Ramos (cell line): ENCODE data around the gene TMTC1.
"Not testable (repeated sequence)": the region's sequence is repeated elsewhere in the genome, so short reads cannot be mapped to it uniquely, and the experiment has no call there.

ENCODE experiments used
- in situ Hi-C: fragments of 300-500 bp; cut with MboI; formaldehyde crosslinking; loops from one replicate; pipeline ENCODE4 v1.14.3; 2022; ENCODE audit warnings: low sequenced_read_pairs; ENCODE audit not compliant: unreplicated experiment

Gene TMTC1

DNA sequence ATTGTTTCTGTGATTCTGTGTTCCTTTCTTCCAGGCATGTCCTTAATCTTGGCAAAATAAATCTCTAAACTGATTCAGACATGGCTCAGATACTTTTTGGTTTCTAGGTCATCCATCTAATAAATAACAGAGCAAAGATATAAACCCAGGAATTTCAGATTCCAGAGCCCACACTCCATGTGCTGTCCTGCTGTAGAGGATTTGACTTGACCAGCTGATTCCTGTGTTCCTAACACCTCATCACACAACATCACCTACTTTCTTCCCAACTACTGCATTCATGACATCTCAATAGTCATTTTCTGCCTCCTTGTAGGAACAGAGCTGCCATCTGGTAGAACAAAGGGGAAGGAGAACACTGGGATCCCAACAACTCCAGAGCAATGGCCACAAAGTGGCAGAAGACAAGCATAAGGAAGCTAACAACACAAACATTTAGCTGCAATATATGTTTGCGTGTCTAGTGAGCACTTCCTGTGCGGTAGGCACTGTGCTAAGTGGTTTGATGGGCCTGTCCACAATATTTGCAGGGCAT is 194.4 kb downstream of the TMTC1 start:
- in situ Hi-C loops: no loop called here

DNA sequence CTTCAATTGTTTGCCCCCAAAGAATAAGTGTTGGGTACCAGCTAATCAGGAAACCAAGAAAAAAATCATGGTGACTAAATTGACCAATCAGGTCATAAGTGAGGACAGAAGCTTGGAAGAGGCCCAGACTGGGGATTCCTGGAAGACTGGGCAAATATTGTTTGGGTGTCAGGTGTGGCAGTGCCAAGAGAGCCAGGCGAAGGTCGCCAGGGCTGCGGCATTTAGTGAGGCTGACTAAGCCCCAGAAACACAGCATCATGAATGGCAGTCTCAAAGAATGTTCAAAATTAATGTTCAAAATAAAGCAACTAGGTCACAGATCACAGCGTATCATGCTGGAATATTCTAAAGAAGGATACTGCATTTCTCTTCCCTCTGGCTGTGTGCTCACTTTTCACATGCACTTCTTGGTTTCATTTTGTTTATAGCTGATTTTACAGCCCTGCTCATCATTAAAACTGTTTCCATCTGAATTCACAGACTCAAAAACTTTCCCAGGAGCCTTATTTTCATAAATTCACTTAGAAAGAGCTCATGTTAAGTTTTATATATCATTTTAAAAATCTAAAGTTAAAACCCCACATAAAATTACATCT is 201.0 kb downstream of the TMTC1 start:
- in situ Hi-C loops: no loop called here

DNA sequence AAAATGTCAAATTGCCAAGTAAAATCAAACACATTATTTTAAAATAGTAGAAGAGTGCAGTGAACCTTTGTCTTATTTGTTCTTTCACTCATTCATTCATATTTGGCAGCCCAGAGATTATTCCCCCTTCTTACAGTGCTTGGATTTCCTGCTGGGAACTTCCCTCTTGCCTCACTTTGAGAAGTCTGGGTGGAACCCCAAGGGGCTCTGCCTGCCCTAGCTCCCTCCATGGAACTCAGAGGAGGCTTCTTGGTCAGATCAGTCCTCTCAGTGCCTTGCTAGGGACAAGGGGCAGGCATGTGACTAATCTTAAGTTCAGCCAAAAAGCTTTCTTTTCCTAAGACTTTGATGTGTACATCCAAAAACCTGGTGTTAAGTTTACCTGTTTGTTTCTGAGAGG is 201.6 kb downstream of the TMTC1 start:
- in situ Hi-C loops: no loop called here

DNA sequence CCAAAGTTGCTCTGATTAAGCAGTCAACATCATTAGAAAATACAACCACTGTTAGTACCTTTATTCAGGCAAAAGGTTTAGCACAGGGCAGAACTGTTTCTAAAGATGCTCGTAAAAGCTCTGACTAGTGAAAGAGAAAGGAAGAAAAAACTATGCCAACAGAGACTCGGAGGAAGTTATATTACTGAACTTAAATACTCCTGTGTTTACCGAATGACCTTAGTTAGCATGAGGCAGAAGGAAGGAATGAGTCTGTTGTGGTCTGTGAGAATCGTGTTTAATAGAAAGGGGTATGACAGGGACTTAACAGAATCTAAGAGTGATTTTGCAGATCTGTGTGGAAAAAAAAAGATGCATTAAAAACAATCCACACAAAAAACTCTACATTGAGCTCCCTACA is 202.1 kb downstream of the TMTC1 start:
- in situ Hi-C loops: no loop called here

DNA sequence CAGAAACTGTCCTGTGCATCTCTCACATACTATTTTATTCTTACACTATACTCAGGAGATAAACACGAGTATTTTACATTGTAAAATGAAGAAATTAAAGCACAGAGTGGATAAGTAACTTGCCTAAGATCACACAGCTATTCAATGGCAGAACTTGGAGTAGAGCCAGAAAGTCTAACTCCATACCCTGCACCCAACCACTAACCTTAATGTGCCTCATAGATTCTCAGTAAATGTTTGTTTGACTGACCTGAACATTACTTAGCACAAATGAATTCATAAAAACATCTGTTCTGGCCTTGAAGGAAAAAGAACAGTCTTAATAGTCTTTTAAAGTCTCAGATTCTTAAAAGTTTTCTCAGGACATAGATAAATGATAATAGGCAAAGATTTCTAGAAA is 202.8 kb downstream of the TMTC1 start:
- in situ Hi-C loops: no loop called here

DNA sequence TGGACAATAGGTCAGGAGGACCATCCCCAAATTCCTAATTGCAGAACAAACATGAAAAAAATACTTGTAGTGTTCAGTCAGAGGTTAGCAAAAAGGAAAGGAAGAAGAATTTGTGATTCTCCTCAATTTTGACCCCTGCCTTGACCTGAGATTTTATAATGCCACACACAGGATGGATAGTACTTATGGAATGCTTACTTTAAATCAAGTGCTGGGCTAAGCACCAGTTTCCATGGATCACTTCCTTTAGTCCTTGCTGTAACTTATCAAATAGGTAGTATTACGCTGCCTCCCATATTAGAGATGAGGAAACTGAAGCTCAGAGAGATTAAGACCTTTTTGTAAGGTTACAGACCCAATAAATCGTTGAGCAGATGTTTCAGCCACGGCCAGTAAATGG is 205.0 kb downstream of the TMTC1 start:
- in situ Hi-C loops: no loop called here

DNA sequence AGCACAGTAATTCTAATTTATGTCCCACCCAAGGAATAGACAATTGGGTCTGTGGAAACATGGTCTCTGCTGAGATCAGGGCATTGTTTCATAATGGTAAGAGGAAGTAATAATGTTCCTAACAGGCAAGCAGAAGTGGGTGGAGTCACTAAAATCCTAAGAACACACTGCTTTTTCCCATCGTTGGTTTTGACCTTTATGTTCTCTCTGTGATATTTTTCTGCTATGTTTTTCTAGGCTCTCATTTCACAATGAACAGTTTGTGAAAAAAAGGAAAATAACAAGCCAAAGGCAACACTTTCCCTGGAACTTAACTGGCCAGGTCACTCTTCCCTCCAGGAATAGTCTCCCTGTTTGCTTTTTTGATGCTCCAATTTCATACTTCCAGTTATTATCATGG is 205.7 kb downstream of the TMTC1 start:
- in situ Hi-C loops: no loop called here

DNA sequence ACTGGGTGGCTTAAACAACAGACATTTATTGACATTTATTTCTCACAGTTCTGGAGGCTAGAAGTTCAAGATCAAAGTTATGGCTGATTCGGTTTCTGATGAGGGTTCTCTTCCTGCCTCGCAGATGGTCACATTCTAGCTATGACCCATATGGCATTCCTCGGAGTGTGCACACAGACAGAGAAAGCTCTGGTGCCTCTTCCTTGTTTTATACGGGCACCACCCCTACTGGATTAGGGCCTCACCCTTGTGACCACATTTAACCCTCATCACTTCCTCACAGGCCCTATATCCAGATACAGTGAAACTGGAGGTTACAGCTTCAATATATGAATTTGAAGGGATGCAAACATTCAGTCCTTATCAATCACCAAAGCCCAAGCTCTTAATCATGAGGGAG is 209.2 kb downstream of the TMTC1 start:
- in situ Hi-C loops: no loop called here

DNA sequence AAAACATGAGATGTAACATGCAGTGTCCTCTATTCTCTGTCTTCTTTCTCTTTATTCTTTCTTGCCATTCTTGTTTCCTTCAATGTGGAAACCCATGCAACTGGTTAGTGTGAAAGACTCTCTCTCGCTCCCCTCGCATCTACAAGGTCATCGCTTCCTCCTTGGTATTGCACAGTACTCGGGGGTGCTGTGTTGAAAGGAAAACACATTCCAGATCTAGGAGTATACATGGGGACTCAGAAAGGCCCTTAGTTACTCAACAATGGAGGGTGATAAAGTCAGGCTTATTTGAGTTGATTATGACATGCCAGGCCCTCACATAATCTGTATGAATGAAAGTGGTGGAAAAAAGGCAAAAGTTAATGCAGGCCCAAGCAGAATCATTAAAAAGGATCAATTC is 210.8 kb downstream of the TMTC1 start:
- in situ Hi-C loops: no loop called here

DNA sequence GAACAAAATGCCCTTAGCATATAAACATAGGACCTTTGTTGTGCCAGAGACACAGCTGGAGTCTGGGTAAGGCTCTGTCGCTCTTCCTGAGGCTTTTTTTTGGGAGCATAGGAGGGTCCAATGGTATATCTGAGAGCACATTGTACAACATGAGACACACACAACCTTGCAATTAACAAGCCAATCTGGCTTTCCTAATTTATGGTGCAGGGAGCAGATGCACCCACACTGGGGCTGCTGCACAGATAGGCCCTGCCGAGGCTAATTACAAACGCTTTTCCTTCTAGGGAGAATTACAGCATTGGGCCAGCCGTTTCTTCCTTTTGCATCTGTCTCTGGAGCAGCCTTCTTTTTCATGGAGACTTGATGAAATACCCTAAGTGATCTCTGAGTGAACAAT is 211.3 kb downstream of the TMTC1 start:
- in situ Hi-C loops: no loop called here

DNA sequence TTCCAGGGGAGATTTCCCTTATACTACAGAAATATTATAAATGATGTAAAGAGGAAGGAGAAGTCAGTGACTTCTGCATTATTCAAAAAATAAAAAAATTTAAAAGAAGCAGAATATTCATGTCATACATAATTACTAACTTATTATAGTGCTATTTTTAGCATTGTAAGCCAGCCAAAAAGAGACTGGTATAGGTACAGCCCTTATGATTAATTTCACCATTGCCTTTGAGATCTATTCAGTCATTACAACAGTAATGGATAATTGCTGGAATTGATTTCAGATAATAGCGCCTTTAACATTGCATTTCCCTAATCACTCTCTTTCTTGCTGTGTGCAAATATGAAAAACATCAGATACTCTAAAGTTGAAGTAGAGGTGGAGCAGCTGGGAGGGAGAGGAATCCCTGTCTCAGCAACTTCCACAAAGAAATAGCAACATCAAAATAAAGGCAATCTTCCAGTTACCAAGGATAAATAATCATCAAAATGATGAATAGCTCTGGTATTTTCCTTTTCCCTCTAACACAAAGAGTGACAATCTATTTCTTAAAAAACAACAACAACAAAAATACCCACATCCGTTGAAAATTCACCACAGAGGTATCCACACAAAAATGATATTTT is 214.5 kb downstream of the TMTC1 start:
- in situ Hi-C loops: no loop called here

DNA sequence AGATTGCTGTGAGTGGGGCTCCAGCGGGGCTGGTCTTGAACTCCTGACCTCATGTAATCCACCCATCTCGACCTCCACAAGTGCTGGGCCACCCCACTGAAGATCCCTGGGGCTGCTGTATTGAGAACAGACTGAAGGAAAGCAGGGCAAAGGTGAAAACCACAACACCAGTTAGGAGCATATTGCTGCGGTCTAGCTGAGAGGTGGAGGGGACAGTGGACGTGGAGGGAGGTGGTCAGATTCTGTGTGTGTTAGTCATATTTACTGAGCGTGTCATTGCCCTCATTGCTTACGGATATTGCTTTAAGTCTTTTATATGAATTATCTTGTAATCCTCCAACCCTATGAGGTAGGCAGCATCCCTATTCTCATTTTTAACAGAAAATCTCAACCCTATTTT is 217.3 kb downstream of the TMTC1 start:
- in situ Hi-C loops: no loop called here

DNA sequence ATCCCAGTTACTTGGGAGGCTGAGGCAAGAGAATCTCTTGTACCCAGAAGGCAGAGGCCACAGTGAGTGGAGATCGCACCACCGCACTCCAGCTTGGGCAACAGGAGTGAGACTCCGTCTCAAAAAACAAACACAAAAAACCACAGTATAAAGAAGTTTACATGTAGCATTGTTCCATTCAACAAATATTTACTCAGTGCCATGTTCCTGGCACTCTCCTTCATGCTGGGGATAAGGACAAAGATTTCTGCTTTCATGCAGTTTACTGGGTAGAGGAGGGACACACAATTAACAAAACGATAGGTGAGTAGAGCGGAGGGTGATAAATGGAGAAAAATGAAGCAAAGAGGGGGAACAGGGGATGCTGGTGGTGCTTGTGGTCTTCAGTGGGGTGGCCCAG is 218.0 kb downstream of the TMTC1 start:
- in situ Hi-C loops: no loop called here

DNA sequence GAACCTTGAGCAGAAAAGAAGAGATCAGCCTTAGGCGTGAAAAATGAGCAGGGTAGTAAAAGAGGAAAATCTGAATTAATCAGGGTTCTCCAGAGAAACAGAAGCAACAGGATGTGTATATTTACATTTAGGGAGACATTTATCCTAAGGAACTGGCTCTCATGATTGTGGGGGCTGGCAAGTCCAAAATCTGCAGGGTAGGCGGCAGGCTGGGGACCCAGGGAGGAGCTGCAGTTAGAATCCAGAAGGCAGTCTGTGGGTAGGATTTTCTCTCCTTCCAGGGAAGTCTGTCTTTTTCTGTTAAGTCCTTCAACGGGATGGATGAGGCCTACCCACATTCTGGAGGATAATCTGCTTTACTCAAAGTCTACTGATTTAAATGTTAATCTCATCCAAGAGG is 218.8 kb downstream of the TMTC1 start:
- in situ Hi-C loops: no loop called here

DNA sequence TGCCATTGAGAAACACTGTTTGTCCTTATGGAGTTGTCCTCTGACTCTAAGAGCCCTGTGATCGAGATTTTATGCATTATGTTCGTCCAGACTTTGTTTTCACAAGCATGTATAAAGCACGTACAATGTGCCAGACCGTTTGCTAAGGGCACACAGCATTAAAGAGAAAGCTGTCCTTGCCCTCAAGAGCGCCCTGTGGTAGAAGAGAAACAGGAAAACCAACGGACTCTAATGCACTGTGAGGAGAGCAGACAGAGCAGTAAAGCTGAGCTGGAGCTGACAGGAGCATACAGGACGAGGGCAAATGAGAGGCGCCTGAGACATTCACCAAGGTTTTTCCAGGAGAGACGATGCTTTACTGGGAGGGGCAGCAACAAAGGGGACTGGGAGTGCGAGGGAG is 220.1 kb downstream of the TMTC1 start:
- in situ Hi-C loops: no loop called here

DNA sequence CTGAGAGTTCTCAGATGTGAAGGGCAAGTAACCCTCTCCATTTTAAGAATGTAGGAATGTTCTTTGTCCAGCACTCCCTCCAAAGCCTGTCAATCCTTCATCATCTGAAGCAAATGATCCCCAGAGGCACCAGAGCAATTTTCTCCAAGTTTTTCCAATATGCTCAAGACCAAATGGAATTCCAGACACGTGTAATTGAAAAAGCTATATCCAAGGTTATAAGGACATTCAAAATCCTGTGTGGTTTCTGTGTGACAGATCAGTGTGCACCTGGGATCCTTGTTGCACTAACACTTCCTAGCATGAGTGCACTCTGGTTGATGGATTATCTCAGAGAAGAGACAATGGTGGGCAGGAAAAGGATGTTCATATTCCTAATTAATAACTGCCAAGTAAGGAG is 220.7 kb downstream of the TMTC1 start:
- in situ Hi-C loops: no loop called here

DNA sequence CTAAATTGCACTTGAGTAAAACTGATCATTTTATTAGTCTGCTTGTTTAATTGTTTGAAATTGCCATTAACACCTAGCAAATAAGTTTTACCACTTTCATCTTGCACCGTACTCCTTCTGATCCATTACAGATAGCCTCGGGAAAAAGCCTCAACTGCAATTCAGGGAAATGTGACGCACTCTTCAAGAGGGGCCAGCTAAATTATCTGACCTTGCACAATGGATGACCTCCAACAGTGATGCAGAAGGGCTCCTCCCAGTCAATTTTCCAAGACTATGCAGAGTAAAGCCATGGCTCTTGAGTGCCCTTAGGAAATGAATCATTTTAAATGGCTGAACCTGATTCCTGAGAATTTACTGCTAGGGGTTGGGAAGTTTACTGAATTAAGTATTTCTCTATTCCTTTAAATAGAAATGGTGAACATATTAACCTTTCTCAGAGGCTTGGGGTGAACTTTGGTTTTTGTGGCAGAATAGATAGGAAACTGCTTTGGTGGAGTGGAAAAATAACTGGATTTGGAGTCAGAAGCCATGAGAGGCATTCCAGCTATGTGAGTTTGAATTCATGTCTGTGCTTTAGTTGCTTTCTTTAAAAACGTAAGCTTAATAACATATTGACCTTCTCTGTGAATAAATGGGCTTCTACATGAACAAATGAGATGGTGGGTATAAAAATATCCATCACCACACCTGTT is 221.5 kb downstream of the TMTC1 start:
- in situ Hi-C loops: no loop called here

DNA sequence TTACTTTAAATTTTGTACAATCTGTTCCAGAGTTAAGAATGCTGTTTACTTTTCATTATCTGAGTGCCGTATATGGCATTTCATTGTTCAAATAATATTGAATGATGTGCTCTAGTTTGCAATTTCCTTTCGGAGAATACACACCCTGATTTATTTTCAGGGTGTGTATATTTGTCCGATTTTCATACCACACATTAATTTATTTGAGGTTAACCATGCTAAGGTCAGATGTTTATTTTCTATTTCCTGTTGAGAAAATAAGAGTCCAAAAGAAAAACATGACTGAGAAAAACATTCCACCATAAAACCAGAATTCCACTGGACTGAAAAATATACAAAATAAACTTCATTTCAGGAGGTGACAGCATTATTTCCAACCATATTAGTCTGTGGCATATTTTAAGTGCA is 222.1 kb downstream of the TMTC1 start:
- in situ Hi-C loops: no loop called here

DNA sequence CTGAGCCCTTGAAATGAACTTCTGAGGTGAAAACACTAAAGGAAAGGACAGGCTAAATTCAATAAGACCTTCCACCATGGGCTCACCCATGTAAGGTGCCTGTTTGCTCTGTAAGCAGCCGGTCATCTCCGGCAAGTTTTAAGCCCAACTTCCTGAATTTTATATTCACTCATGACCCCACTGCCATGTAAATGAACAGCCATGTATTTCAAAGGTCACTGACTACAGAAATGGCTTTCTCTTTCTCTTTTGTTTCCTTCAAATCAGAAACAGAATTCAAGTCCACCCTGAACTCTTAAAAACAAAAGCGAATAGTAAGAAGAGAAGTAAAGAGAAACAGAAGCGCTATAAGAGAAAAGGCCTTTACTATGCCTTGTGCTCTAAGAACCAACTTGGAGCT is 224.5 kb downstream of the TMTC1 start:
- in situ Hi-C loops: no loop called here

DNA sequence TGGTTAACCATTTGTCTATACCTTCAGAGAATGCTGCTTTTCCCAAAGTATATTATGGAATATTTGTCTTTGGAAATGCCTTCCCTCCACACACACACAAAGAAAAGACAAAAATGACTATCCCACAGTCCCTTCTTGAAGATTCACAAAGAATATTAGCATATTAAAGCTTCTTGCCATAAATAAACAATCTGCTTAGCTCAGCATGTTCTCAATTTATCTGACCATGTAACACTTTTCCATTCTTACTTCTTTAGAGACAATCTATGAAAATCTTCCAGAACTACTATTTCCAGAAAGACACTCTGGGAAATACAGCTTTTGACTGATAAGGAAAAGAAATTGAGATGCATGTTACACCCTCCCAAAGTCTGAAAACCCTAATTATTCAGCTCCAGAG is 227.4 kb downstream of the TMTC1 start:
- in situ Hi-C loops: no loop called here

DNA sequence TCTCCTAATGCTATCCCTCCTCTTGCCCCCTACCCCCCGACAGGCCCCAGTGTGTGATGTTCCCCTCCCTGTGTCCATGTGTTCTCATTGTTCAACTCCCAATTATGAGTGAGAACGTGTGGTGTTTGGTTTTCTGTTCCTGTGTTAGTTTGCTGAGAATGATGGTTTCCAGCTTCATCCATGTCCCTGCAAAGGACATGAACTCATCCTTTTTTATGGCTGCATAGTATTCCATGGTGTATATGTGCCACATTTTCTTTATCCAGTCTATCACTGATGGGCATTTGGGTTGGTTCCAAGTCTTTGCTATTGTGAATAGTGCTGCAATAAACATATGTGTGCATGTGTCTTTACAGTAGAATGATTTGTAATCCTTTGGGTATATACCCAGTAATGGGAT is 228.3 kb downstream of the TMTC1 start:
- in situ Hi-C loops: not testable (repeated sequence)
